Mesenchymal stem cell (in vitro differentiated cells and primary cell): Measurements from ENCODE around the gene PIK3R6.

ENCODE experiments used
- DNase-seq: peaks from one replicate; pipeline ENCODE4 v3.0.0-alpha.2; 2013
- H2AFZ ChIP-seq: one replicate; pipeline ENCODE4 v1.6.1; 2013; ENCODE audit warnings: low read depth, mild to moderate bottlenecking, control low read depth, inconsistent platforms, low read length, moderate library complexity
- H2AK5ac ChIP-seq: 2 replicates; pipeline ENCODE4 v1.6.1; 2013; ENCODE audit warnings: low read length, moderate library complexity, mild to moderate bottlenecking, inconsistent platforms; ENCODE audit not compliant: severe bottlenecking
- H2BK120ac ChIP-seq: one replicate; pipeline ENCODE4 v1.6.1; 2013; ENCODE audit warnings: low read depth, mild to moderate bottlenecking, inconsistent platforms, low read length, moderate library complexity
- H2BK12ac ChIP-seq, 2 experiments: one replicate each; pipeline ENCODE4 v1.6.1; 2013; ENCODE audit warnings: inconsistent platforms in 2 of 2, low read length in 2 of 2, mild to moderate bottlenecking in 2 of 2, moderate library complexity in 2 of 2, control low read depth in 1 of 2
- H2BK15ac ChIP-seq: one replicate; pipeline ENCODE4 v1.6.1; 2013; ENCODE audit warnings: mild to moderate bottlenecking, low read depth, inconsistent platforms; ENCODE audit not compliant: poor library complexity, severe bottlenecking
- H2BK5ac ChIP-seq: 2 replicates; pipeline ENCODE4 v1.6.1; 2013; ENCODE audit warnings: low read depth, mild to moderate bottlenecking, low read length, control low read depth, inconsistent platforms; ENCODE audit not compliant: poor library complexity, severe bottlenecking
- H3K14ac ChIP-seq, 2 experiments: one replicate each; pipeline ENCODE4 v1.6.1; 2013; ENCODE audit warnings: inconsistent platforms in 2 of 2, low read length in 2 of 2, control low read depth in 1 of 2, mild to moderate bottlenecking in 1 of 2, moderate library complexity in 1 of 2
- H3K18ac ChIP-seq, 2 experiments: one replicate each; pipeline ENCODE4 v1.6.1; 2013; ENCODE audit warnings: inconsistent platforms in 2 of 2, low read length in 2 of 2, control low read depth in 1 of 2, low read depth in 1 of 2, mild to moderate bottlenecking in 1 of 2
- H3K23ac ChIP-seq, 2 experiments: one replicate each; pipeline ENCODE4 v1.6.1; 2013; ENCODE audit warnings: inconsistent platforms in 2 of 2, low read length in 2 of 2, mild to moderate bottlenecking in 2 of 2, moderate library complexity in 2 of 2, control low read depth in 1 of 2
- H3K27ac ChIP-seq: 2 replicates; pipeline ENCODE4 v1.5.1; 2013; ENCODE audit warnings: mild to moderate bottlenecking, moderate library complexity, low read length, control low read depth, inconsistent platforms; ENCODE audit not compliant: poor library complexity, severe bottlenecking
- H3K27me3 ChIP-seq, 2 experiments: 2 replicates each; pipeline versions ENCODE4 v1.6.1 to v1.7.0; 2013; ENCODE audit warnings: low read length in 2 of 2, mild to moderate bottlenecking in 2 of 2, moderate library complexity in 2 of 2, control low read depth in 1 of 2, inconsistent platforms in 1 of 2; ENCODE audit not compliant: control insufficient read depth in 1 of 2, insufficient read depth in 1 of 2
- H3K36me3 ChIP-seq, 2 experiments: 2 replicates each; pipeline versions ENCODE4 v1.6.1 to v1.7.0; 2013; ENCODE audit warnings: low read length in 2 of 2, control low read depth in 1 of 2, inconsistent platforms in 1 of 2, low read depth in 1 of 2, mild to moderate bottlenecking in 1 of 2; ENCODE audit not compliant: insufficient read depth in 2 of 2, control insufficient read depth in 1 of 2
- H3K4ac ChIP-seq, 2 experiments: one replicate each; pipeline ENCODE4 v1.6.1; 2013; ENCODE audit warnings: inconsistent platforms in 2 of 2, low read length in 2 of 2, mild to moderate bottlenecking in 2 of 2, moderate library complexity in 2 of 2, control low read depth in 1 of 2, low read depth in 1 of 2
- H3K4me1 ChIP-seq: 2 replicates; pipeline ENCODE4 v1.6.1; 2013; ENCODE audit warnings: low read depth, low read length, control low read depth; ENCODE audit not compliant: control insufficient read depth, insufficient read depth
- H3K4me2 ChIP-seq: 2 replicates; pipeline ENCODE4 v1.6.1; 2013; ENCODE audit warnings: low read length, mild to moderate bottlenecking, inconsistent platforms; ENCODE audit not compliant: poor library complexity, severe bottlenecking
- H3K4me3 ChIP-seq, 2 experiments: 2 replicates each; pipeline versions ENCODE4 v1.5.1 to v1.7.0; 2013; ENCODE audit warnings: low read length in 2 of 2, mild to moderate bottlenecking in 2 of 2, control low read depth in 1 of 2, low read depth in 1 of 2; ENCODE audit not compliant: insufficient read depth in 1 of 2
- H3K79me1 ChIP-seq: replicated peaks from 2 replicates; pipeline ENCODE4 v1.6.1; 2013; ENCODE audit warnings: mild to moderate bottlenecking, control low read depth, low read length, inconsistent platforms; ENCODE audit not compliant: poor library complexity, severe bottlenecking
- H3K9ac ChIP-seq: 2 replicates; pipeline ENCODE4 v1.7.0; 2013; ENCODE audit warnings: mild to moderate bottlenecking, low read length, moderate library complexity
- H3K9me3 ChIP-seq: 2 replicates; pipeline ENCODE4 v1.7.0; 2013; ENCODE audit warnings: mild to moderate bottlenecking, low read length; ENCODE audit not compliant: control insufficient read depth
- H4K8ac ChIP-seq: one replicate; pipeline ENCODE4 v1.6.1; 2013; ENCODE audit warnings: inconsistent platforms, mild to moderate bottlenecking, low read length, moderate library complexity
- H4K91ac ChIP-seq: one replicate; pipeline ENCODE4 v1.6.1; 2013; ENCODE audit warnings: mild to moderate bottlenecking, low read length, inconsistent platforms
- WGBS: methylation state at CpG from one replicate; pipeline ENCODE4 v1.1.7; 2013; ENCODE audit warnings: mixed read lengths; 5-methylcytosine and 5-hydroxymethylcytosine counted together

The PIK3R6 gene

DNA sequence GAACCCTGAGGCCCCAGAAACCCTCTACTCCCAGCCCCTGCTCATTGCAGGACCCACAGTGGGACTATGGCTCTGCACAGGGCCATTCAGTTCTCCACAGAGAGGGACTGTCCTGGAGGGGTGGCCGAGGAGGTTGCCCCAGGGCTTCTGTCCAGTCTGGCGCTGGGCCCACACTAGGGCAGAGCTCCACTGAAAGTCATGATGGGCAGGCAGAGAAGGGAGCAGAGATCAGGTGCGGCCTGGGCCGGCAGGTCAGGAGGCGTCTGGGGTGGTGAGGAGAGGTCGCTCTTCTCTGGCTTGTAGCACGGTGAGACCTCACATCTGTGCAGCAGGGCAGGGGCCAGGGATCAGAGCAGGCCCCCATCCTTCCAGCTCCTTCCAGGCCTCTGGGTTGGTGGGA lies 13.0 kb upstream of the PIK3R6 start:
- no peaks in the 10 kb centered on the region for H3K9me3 ChIP-seq
- no peak overlapping the region for H3K9ac ChIP-seq
- H2AFZ ChIP-seq = no peak overlapping the region
- no peaks in the 10 kb centered on the region for H3K79me1 ChIP-seq
- no peaks in the 10 kb centered on the region for H3K4me1 ChIP-seq
- H3K14ac ChIP-seq = no peak overlapping the region
- no peak overlapping the region for H2BK5ac ChIP-seq
- no peak overlapping the region for H3K23ac ChIP-seq
- no peaks in the 10 kb centered on the region for H3K36me3 ChIP-seq
- H2BK120ac ChIP-seq = no peak overlapping the region
- H3K27me3 ChIP-seq = peaks cover 0 to 42% of the 10 kb centered on the region in 2 experiments
- no peak for DNase-seq
- H3K4me2 ChIP-seq = no peak overlapping the region
- H3K4ac ChIP-seq = no peak overlapping the region
- H3K27ac ChIP-seq = no peak overlapping the region
- no peak overlapping the region for H3K4me3 ChIP-seq
- 88% methylated on average over 7 of the region's 7 CpGs for WGBS
- H3K18ac ChIP-seq = no peak overlapping the region
- H4K8ac ChIP-seq = no peak overlapping the region
- H4K91ac ChIP-seq = no peak overlapping the region
- H2BK12ac ChIP-seq = no peak overlapping the region
- no peak overlapping the region for H2BK15ac ChIP-seq
- no peak overlapping the region for H2AK5ac ChIP-seq

DNA sequence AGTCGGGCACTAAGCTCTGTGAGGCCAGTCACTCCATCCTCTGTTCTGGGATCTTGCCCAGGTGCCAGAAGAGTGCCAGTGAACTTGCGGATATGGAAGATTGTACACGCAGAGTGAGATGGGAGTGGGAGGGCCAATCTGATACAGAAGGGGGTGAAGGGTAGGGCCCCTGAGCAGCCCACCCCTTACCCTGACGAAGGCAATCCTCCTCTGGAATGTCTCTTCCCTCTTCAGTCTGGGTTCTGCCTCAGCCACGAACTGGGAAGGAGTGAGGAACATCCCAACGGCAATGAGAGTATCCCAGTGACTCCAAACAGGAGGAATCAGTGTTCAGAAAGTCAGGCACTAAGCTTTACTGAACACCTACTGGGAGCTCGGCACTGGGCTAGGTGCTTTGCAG lies 11.9 kb upstream of the PIK3R6 start:
- no peak overlapping the region for H4K8ac ChIP-seq

GRCh38 chr17:8877984-8878383 lies 10.5 kb upstream of the PIK3R6 start:
- peaks cover 0 to 64% of the 10 kb centered on the region in 2 experiments for H3K27me3 ChIP-seq
- no peak overlapping the region for H2AK5ac ChIP-seq
- H2BK5ac ChIP-seq = no peak overlapping the region
- H3K9me3 ChIP-seq = no peaks in the 10 kb centered on the region
- no peak overlapping the region for H3K4me3 ChIP-seq
- no peak overlapping the region for H3K27ac ChIP-seq
- H3K4me1 ChIP-seq = no peaks in the 10 kb centered on the region
- H3K18ac ChIP-seq = no peak overlapping the region
- WGBS = 66% methylated on average over 4 of the region's 4 CpGs
- no peak overlapping the region for H3K9ac ChIP-seq
- no peaks in the 10 kb centered on the region for H3K36me3 ChIP-seq
- no peaks in the 10 kb centered on the region for H3K79me1 ChIP-seq
- no peak overlapping the region for H2AFZ ChIP-seq
- peak overlapping the region in 1 of 2 experiments; percentile 17 for H3K4ac ChIP-seq
- no peak overlapping the region for H3K4me2 ChIP-seq
- H2BK120ac ChIP-seq = no peak overlapping the region
- no peak overlapping the region for H3K14ac ChIP-seq
- H4K8ac ChIP-seq = no peak overlapping the region
- no peak overlapping the region for H3K23ac ChIP-seq
- H4K91ac ChIP-seq = no peak overlapping the region
- no peak overlapping the region for H2BK15ac ChIP-seq
- no peak overlapping the region for H2BK12ac ChIP-seq
- no peak for DNase-seq

More for the DNA sequence above, 11.9 kb upstream of the PIK3R6 start:
- Histone ChIP-seq H3K4me1 (no peaks in the 10 kb centered on the region), H3K36me3 (no peaks in the 10 kb centered on the region), H2BK15ac (no peak overlapping the region), H2BK5ac (no peak overlapping the region), H3K14ac (no peak overlapping the region), H2AK5ac (no peak overlapping the region), H3K4me3 (no peak overlapping the region), H2BK12ac (no peak overlapping the region), H3K27me3 (peaks cover 0 to 50% of the 10 kb centered on the region in 2 experiments), H2BK120ac (no peak overlapping the region), H3K27ac (no peak overlapping the region), H3K79me1 (no peaks in the 10 kb centered on the region), H3K9ac (no peak overlapping the region), H3K4me2 (no peak overlapping the region), H3K23ac (no peak overlapping the region), H3K4ac (no peak overlapping the region), H3K9me3 (no peaks in the 10 kb centered on the region), H3K18ac (no peak overlapping the region), H2AFZ (no peak overlapping the region), H4K91ac (no peak overlapping the region)
- WGBS = 66% methylated on average over 7 of the region's 7 CpGs
- DNase-seq = no peak

GRCh38 chr17:8875957-8876356 lies 8.5 kb upstream of the PIK3R6 start:
- Histone ChIP-seq H3K79me1 (no peaks in the 10 kb centered on the region), H3K9ac (no peak overlapping the region), H2AK5ac (no peak overlapping the region), H2BK5ac (no peak overlapping the region), H4K8ac (no peak overlapping the region), H3K27me3 (peaks cover 0 to 68% of the 10 kb centered on the region in 2 experiments), H3K4me3 (no peak overlapping the region), H3K36me3 (no peaks in the 10 kb centered on the region), H3K23ac (no peak overlapping the region), H2BK15ac (no peak overlapping the region), H3K18ac (no peak overlapping the region), H3K14ac (no peak overlapping the region), H2AFZ (no peak overlapping the region), H3K27ac (no peak overlapping the region), H3K4ac (no peak overlapping the region), H2BK120ac (no peak overlapping the region), H3K4me1 (peaks cover 5% of the 10 kb centered on the region), H4K91ac (no peak overlapping the region), H3K4me2 (no peak overlapping the region), H2BK12ac (no peak overlapping the region), H3K9me3 (peaks cover 4% of the 10 kb centered on the region)
- 72% methylated on average over 5 of the region's 5 CpGs for WGBS
- no peak for DNase-seq
